Measurements from ENCODE around the gene COL26A1.

DNA sequence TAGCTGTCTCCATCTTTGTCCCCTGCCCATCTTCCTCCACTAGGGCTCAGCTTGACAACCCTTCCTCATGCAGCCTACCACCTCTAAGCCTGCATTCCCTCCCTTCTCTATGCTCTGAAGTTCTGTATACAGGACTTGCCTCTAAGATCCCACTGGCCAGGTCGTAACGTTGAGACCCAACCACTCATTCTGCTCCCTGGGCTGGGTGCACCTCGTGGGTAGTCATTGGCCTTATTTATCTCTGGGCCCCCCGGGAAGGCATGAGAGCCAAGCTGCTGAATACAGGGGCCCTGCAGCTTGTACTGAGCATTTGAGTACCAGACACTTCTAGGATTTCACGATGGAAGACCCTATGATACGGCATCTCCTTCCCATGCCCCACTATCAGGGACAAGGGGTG lies 235.3 kb downstream of the COL26A1 start:
- TF ChIP-seq POLR2A (IDR thresholded peaks at IDR 0.05) (no peak), POLR2AphosphoS5 (IDR thresholded peaks at IDR 0.05) (no peak), CTCF (IDR thresholded peaks at IDR 0.05) (no peak), EP300 (IDR thresholded peaks at IDR 0.05) (no peak)
